HG03280 (cell line): ENCODE measurements around the gene UQCRH.
A peak's percentile ranks its signal among the peaks of the same experiment; 100 is the strongest.

Experiments
- ATAC-seq: cut with Tn5 transposase; IDR thresholded peaks from one replicate; pipeline ENCODE4 v1.9.1; 2021; ENCODE audit warnings: mild to moderate bottlenecking, moderate library complexity; ENCODE audit not compliant: unreplicated experiment

The UQCRH gene

DNA sequence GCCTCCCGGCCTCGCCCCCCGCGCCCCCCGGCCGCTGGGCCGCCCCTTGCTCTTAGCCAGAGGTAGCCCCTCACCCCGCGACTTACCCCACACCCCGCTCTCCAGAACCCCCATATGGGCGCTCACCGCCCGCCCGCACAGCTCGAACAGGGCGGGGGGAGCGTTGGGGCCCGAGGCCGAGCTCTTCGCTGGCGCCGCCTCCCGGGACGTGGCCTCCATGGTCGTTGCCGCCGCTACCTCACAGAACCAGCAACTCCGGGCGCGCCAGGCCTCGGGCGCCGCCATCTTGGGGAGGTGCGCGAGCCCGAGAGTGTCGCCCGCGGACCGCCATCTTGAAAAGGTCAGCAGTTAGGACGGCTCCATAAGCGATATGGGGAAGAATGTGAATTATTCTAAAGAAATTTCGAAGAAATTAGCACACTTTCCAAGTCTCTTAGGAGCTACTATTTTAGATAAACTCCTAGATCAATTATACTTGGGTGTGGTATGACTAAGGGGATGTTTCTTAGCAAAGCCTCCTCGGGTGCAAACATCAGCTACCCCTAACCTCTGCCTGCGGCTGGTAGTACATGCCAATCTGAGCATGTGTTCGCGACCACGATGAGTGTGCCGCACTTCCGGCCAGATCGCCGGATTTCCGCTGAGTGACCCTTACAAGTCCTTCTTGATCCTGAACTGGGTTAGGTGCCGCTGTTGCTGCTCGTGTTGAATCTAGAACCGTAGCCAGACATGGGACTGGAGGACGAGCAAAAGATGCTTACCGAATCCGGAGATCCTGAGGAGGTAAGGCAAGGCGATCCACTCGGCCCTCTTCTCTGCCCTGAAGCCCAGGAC is at the start of gene UQCRH, which contains the start of gene LRRC41:
TSS of gene UQCRH (plus strand) at position 661 of the 834 bp plus-strand sequence. CDS start at position 730, 69 bp downstream.
TSS of gene LRRC41 (minus strand) at position 579 of the 834 bp plus-strand sequence. CDS start at position 285, 294 bp downstream.
- peak; percentile 81 for ATAC-seq

DNA sequence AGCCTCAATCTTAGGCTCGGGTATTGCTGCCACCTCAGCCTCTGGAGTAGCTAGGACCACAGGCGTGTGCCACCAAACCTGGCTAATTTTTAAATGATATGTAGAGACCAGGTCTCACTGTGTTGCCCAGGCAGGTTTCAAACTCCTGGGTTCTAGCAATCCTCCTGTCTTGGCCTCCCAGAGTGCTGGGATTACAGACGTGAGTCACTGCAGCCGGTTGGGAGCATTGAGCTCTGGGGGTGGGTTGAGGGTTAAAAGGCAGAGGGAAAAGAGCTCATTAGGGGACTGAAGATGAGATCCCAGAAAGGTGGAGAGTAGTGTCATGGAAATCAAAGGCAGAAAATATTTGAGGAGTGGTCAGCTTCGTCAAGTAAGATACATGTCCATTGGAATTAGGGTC is 48.8 kb upstream of the UQCRH start:
- ATAC-seq = no peak

DNA sequence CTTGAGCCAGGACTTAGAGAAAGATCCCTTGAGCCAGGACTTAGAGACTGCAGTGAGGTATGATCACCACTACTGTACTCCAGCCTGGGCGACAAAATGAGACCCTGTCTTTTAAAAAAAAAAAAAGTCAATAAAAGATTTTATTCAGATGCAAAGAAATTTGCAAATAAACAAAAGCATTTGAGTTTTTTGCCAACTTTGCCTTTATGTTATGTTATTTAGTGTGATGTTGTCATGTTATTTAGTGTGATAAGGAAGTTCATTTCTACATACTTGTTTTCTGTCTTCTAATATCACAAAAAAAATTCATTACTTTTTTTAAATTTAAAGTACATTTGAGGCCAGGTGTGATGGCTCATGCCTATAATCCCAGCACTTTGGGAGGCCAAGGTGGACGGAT is 47.0 kb upstream of the UQCRH start:
- no peak for ATAC-seq

DNA sequence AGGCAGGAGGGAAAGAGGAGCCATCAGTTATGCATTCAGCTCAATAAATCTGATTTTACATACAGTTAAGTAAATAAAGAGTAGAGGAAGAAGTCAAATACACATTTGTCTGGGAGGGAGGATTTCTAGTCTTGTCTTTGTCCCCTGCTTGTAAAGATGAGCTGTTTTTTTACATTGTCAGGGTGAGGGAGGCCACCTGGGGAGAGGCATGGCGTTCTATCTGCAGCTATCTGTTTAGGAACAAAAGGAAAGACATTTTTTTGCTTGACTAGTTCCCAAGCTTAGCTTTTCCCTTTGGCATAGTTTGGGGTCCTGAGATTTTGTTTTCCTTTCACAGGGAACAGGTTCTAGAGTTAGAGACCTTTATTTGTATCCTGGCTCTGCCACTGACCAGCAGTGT is 41.0 kb upstream of the UQCRH start:
- ATAC-seq = no peak

DNA sequence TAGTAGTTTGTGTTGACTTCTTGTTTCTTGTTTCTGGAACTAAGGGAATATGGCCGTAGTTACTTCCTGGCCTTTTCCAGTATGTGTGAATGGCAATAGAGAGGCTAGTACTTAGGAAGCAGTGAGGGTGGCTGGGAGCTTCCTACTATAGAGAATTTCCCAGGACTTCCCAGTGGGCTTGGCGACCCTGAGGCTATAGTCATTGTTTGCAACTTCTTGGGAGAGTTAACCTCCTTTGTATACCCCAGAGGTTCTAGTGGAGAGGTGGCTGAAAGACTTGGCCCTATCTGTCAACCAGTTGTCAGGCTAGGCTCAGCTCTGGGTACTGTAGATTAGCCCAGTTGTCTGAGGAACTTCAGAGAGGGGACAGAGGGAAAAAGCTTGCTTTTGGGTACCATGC is 40.4 kb upstream of the UQCRH start:
- ATAC-seq = no peak

DNA sequence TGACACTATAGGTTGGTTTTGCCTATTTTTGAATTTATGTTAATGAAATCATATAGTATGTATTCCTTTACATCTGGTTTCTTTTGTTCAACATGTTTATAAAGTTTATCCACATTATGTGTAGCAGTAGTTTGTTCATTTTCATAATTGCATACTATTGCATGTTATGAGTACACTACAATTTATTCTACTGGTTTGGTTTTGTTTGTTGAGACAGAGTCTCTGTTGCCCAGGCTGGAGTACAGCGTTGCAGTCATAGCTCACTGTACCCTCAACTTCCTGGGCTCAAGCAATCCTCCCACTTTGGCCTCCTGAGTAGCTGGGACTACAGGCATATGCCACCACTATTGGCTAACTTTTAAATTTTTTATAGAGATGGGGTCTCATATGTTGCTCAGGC is 34.9 kb upstream of the UQCRH start:
- no peak for ATAC-seq

DNA sequence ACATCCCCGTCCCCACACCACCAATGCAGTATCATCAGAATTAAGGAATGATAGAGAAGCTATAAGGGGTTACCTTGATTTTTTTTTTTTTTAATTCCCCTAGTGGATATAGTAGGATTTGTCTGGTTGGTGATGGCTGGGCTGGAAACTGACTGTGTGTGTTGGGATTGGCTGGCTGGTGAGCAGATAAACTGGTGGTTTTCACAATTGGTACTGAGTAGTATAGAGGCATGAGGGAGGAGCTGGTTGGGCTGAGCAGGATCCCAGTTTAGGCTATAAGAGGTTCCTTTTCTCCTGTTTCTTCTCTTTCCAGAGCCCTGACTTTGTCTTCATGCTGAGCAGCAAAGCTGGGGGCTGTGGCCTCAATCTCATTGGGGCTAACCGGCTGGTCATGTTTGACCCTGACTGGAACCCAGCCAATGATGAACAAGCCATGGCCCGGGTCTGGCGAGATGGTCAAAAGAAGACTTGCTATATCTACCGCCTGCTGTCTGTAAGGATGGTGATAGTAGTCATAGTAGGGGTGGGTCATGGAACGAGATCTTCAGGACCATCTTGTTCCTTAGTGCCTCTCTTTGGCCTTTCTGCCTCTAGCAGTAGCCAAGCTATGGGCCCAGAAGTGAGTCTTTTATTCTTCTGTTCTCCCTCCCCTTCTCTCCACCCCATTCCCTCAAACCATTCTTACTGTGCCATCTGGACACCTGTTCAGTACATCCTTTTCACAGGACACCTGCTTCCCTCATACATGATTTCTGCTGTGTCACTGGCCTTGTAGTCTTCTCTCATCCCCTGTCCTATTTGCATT is 29.1 kb upstream of the UQCRH start:
- no peak for ATAC-seq

DNA sequence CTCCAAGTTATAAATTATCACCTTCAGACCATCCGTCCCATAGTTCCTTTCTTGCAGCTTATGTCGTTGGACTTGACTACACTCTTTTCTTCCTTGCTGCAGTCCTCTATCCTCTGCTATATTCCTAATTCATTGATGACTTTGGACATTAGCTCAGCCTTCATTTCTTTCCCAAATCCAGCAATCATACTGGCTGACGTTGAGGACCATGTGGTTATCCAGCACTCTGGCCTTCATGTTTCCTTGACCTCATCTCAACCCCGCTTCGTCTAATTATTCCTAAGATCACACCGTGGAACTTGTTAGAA is 28.5 kb upstream of the UQCRH start:
- no peak for ATAC-seq

DNA sequence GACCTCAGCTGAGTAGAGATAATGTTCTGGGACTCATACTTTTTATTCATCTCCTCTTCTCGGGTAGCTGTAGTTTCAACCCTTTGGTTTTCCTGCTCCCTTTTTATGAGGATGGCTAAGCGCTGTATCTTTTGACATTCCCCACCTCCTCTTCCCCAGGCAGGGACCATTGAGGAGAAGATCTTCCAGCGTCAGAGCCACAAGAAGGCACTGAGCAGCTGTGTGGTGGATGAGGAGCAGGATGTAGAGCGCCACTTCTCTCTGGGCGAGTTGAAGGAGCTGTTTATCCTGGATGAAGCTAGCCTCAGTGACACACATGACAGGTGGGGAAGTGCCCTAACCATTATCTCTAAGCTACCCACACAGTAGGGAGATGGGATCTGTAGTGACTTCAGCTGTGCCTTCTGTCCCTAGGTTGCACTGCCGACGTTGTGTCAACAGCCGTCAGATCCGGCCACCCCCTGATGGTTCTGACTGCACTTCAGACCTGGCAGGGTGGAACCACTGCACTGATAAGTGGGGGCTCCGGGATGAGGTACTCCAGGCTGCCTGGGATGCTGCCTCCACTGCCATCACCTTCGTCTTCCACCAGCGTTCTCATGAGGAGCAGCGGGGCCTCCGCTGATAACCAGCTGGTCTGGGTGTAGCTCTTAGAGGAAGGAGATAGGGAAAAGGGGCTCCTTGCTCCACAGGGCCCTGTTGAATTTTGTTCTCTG is 25.7 kb upstream of the UQCRH start:
- no peak for ATAC-seq

DNA sequence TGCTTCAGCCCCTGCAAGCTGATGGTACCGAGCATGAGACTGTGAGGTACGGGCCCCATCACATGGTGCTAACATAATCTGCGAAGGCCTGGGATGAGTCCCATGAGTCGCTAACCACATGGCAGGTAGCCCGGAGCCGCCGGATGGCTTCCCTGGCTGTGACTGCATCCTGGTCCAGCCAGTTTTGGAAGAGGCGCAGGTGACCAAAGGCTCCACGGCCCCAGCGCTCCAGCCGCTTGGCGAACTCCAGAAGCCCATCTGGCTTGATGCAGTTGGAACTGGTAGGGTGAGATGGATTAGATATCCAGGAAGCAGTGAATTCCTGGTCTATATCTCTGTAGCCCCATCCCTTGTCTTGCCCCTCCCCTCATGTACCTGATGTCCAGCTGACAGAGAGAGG is 24.7 kb upstream of the UQCRH start:
- ATAC-seq = no peak

DNA sequence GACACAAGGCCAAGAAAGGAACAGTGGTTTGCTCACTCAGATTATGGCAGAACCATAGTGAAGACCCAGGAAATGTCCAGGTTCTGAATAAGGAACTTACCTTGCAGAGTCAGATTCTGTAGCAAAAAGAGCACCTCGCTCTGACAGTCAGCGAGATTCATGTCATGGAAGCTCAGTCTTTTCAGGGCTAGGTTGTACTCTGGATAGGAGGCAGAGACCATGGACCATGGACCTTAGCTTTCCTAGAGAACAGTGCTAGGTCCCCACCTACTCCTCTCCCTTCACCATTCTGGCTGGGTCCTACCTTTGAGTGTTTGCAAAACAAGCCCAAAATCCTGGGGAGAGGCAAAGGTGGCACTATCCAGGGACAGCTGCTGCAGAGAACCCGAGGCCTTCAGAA is 23.4 kb upstream of the UQCRH start:
- ATAC-seq = no peak

DNA sequence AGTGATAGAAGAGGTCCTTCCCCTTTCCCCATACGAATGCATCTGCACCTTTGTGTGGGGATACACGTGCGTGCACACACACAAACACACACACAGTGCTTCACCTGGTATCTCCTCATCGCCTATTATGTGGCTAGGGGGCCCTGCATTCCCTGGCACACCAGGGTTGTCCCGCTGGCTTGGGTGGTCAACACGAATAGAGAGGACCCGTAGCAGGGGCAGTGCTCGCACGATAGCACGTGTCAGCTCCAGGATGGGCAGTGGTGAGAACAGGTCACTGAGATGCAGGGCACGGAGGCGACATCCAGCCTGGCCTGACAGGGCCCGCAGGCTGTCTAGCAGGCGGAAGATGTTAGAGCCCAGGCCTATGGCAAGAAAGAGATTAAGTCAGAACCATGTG is 22.5 kb upstream of the UQCRH start:
- ATAC-seq = no peak

DNA sequence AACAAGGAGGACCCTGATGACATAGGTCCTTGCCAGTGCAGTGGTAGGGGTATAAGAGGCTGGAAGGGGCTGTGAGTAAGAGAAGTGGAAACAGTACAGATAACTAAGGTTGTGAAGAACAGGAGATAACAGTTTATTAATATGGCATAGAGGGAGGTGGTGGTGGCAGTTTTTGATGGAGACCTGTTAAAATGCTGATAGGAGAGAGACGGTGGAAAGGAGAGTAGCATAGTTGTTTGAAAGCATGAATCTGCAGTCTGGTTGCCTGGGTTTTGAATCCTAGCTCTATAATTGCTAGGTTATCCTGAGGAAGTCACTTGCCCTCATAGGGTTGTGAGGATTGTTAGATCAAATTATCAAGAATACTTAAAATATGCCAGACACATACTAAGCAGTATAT is 19.4 kb upstream of the UQCRH start:
- no peak for ATAC-seq

DNA sequence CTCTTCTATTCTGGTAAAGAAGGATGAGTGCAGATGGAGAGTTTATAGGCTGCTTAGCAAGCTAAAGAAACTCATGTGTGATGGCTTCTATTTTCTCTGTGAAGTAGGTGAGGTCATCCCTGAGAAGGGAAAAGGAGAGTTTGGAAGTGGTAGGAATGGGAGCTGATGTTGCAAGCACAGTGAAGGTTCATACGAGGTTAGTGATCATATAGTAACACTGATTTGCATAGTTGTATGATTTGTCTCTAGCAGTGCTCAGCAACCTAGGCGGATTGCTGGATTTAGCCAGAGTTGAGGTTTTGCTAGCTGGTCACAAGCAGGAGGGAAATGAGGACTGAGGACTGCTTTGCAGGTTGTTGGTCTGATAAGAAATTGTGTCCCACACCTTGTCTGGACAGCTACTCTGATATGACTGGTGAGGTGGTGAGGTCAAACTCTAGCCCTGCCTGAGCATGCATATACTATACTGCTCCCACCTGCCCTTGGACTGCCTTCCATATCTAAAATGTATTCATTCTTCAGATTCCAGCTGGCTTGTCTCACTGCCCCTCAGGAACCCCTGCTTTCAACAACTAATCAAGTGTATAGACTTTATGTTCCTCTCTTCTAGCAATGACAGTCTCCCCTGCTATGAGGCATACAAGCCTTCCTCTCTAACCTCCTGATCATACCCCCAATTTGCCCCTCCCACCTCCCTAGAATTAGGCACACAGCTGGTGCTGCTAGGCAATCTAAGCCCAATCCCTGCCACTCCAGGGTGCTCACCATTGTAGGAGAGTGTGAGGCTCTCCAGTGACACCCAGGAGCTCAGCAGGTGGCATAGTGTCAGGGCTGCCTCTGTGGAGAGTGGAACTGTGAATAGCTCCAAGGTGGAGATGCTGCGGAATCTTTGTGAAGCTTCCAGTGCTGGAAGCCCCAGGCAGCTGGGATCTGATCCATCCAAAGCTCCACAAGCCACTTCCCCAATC is 18.6 kb upstream of the UQCRH start:
- no peak for ATAC-seq

DNA sequence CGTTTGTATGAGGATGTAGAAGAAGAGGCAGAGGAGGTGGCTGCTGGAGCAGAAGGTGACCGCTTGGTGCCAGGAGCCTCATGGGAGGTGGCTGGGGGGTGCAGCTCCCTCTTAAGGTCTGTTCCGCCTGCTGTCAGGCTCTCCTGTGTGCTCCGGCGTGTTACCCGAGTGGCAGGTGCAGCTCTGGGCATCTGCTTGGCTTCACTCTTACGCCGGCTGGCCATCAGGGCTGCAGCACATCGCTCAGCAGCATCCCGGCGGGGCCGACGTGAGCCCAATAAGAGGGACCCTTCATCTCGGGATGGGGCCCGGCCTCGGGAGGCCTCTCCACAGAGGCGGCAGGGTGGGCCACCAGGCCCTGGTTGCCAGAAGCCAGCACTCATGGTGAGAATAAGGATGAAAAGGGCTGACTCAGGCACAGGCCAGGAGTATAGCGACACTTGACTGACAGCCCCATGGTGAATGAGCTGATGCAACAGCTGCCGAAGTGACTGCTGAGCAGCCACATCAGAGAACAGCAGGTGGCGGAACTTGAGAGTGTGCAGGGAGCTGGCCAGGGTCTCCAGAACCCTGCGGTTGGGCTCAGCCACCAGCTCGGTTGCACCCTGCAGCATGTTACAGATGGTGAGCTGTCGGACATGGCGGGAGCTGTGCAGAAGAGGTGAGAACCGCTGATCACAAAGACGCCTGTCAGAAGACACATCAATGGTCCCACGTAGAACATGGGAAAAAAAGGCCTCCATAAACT is 17.6 kb upstream of the UQCRH start:
- ATAC-seq = no peak

DNA sequence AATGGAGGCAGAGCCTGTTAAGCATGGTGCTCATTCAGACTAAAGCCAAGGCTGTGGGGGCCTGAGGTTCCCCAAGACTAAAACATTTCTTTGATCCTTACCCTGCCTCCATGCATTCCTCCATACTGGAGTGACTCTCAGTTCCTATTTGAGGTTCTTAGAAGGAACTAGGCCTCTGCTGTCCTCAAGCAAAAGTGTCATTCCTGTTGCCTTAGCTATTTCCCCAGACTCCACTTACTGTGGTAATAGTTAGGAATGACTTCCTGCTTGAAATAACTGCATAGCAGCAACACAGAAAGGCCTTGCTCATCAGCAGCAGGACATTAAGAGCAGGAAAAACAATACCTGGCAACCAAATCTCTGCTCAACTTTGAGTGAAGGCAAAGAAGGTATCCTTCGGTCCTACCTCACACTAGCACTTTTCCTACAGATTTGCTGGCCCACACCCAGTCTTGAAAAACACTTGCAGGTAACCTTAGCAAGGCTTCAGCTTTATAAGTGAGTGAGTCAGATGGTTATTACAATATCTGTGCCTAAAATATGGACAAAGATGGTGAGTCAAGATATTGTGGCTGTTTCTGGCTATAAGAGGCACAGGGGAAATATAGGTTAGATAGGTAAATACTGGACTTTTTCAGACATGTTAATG is 14.9 kb upstream of the UQCRH start:
- ATAC-seq = no peak

DNA sequence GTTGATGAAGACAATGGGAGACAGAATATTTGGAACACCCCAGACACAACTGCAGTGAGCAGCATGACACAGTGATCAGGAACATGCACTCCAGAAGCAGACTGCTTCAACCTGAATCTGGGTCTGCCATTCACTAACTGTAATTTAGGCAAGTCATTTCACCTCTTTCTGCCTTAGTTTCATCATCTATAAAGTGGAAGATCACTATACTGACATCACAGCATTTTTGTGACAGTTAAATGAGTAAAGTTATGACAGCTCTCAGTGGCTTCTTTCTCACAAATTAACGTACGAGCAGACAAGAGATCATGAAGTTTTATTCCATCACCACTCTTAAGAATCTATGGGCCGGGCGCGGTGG is 14.4 kb upstream of the UQCRH start:
- no peak for ATAC-seq

DNA sequence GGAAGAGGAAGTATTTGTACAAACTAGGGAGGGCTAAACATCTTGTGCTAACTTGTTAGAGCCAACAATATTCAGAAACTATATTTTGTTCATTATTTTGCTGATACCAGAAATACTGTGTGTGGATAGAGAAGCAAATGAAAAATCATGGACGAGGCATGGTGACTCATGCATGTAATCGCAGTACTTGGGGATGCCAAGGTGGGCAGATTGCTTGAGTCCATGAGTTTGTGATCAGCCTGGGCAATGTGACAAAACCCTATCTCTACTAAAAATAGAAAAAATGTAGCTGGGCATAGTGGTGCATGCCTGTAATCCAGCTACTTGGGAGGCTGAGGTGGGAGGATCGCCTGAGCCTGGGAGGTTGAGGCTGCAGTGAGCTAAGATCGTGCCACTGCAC is 13.5 kb upstream of the UQCRH start:
- no peak for ATAC-seq

DNA sequence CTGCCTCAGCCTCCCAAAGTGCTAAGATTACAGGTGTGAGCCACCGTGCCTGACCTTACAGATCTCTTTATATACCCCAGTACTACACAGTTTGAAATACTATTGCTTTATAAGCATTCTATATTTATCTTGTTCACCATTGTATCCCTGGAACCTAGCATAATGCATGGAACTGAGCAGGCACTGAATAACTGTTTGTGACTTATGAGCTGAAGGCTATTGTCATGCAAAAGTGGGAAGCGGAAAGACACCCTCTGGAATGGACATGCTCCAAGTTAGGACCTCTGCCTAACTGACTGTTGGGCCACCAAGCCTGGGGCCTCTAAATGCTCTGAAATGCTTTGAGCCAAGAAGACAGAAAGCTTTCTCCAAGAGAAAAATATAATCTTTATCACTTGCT is 8.2 kb upstream of the UQCRH start:
- no peak for ATAC-seq
